GM12874 (cell line): ENCODE results near the gene LTBP1.

Experiments used
- CTCF ChIP-seq: IDR thresholded peaks from 2 replicates; pipeline ENCODE4 v1.5.1; 2011; ENCODE audit warnings: low read depth, mild to moderate bottlenecking, control low read depth, low read length, moderate library complexity; ENCODE audit not compliant: insufficient read depth

LTBP1 gene

GRCh38 chr2:32925283-32925815 is 21.4 kb upstream of the LTBP1 start:
- no peak for TF ChIP-seq CTCF

GRCh38 chr2:32925976-32926707 is 20.6 kb upstream of the LTBP1 start:
- TF ChIP-seq CTCF, result no peak

- TF ChIP-seq CTCF, result no peak
These were observed 20.1 kb upstream of the LTBP1 start for GRCh38 chr2:32926708-32927084.

GRCh38 chr2:32930436-32930835 is 16.3 kb upstream of the LTBP1 start:
- TF ChIP-seq CTCF, result no peak

- no peak for TF ChIP-seq CTCF
These were observed 15.2 kb upstream of the LTBP1 start for GRCh38 chr2:32931519-32931918.

- no peak for TF ChIP-seq CTCF
These were observed 14.6 kb upstream of the LTBP1 start for GRCh38 chr2:32931945-32932709.
